ENCODE results near the gene OR1F1. TPM values are rescaled to one million over a fixed set of nuclear protein-coding genes. Genes with fewer than 3 reads are reported as not detected.

The OR1F1 gene
- total and polyA plus RNA-seq, 9 of the 15 experiments (the other 6 are each of a cell fraction or from before 2014, with no cell fraction given), result 0.15 to 0.61 (median 0.35) TPM; not detected in 3

- TF ChIP-seq L3MBTL2 (IDR thresholded peaks at IDR 0.05) (peak; percentile 89), RAD21 (CRISPR knock-in tag; conservative IDR thresholded peaks at IDR 0.05 in 1 of 2, IDR thresholded peaks at IDR 0.05 in 1 of 2) (no peak), NRF1 (conservative IDR thresholded peaks at IDR 0.05 in 1 of 2, IDR thresholded peaks at IDR 0.05 in 1 of 2) (peak; percentile 54 to 62; a peak in 2 of 4 replicates), FOXP1 (CRISPR knock-in tag; IDR thresholded peaks at IDR 0.05) (peak; percentile 89), ARNT (IDR thresholded peaks at IDR 0.05) (peak in 1 of 2 experiments; percentile 77; a peak in 2 of 4 replicates), NR0B1 (IDR thresholded peaks at IDR 0.05; ENCODE audit: partially characterized antibody) (no peak), ZNF407 (IDR thresholded peaks at IDR 0.05; ENCODE audit: low read depth) (peak; percentile 56; the same call in 1 of the 2 replicates), KLF13 (tag; IDR thresholded peaks at IDR 0.05; ENCODE audit: borderline replicate concordance, low read depth) (peak; percentile 66; the same call in 1 of the 2 replicates), YY1 (IDR thresholded peaks at IDR 0.05; ENCODE audit: borderline replicate concordance in 1 of 3, control insufficient read depth in 1 of 3, extremely low read depth in 1 of 3, insufficient read depth in 3 of 3, insufficient read length in 1 of 3, insufficient replicate concordance in 2 of 3, low read depth in 1 of 3, low read length in 2 of 3) (peak in 1 of 3 experiments; percentile 61), PURB (CRISPR knock-in tag; IDR thresholded peaks at IDR 0.05; ENCODE audit: low read depth) (no peak), E2F5 (CRISPR knock-in tag; IDR thresholded peaks at IDR 0.05) (no peak)
Measured at GRCh38 chr16:3188925-3189825, 1.2 kb downstream of the OR1F1 start (continued).
